DND-41 (cell line): ENCODE measurements around the gene PLEKHG5.

ENCODE experiments used
- EZH2 ChIP-seq: IDR thresholded peaks from 3 replicates; pipeline ENCODE4 v1.6.1; 2012; ENCODE audit warnings: borderline replicate concordance, low read depth, mild to moderate bottlenecking, moderate library complexity, low read length, inconsistent platforms; ENCODE audit not compliant: severe bottlenecking
- TF ChIP-seq, protein P1 (sequence below): IDR thresholded peaks from 2 replicates; pipeline ENCODE4 v1.5.1; 2012; ENCODE audit warnings: borderline replicate concordance, low read length, moderate library complexity, mild to moderate bottlenecking; ENCODE audit not compliant: poor library complexity, severe bottlenecking; ENCODE audit errors: extremely low read depth

DNA sequence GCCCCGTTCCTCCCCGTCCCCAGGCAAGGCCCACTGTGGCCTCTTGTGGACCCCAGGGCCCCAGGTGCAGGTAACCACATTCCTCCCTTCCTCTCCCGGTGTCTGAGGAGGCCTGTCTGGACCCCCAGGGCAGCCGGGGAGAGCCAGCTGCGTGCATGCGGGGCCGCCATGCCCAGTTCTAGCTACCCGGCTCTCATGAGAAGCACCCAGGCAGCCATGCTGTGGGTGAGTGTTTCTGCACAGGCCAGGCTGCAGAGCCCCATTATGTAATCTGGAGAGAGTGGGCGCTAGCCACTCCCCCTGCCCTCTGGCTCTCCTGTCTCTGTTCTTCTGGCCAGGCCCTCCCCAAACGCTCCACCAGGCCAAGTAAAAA, 18.4 kb upstream of the PLEKHG5 start:
- TF ChIP-seq, protein P1, sequence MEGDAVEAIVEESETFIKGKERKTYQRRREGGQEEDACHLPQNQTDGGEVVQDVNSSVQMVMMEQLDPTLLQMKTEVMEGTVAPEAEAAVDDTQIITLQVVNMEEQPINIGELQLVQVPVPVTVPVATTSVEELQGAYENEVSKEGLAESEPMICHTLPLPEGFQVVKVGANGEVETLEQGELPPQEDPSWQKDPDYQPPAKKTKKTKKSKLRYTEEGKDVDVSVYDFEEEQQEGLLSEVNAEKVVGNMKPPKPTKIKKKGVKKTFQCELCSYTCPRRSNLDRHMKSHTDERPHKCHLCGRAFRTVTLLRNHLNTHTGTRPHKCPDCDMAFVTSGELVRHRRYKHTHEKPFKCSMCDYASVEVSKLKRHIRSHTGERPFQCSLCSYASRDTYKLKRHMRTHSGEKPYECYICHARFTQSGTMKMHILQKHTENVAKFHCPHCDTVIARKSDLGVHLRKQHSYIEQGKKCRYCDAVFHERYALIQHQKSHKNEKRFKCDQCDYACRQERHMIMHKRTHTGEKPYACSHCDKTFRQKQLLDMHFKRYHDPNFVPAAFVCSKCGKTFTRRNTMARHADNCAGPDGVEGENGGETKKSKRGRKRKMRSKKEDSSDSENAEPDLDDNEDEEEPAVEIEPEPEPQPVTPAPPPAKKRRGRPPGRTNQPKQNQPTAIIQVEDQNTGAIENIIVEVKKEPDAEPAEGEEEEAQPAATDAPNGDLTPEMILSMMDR: no peak
- TF ChIP-seq EZH2: no peak
